ENCODE measurements around the gene RERE.

DNA sequence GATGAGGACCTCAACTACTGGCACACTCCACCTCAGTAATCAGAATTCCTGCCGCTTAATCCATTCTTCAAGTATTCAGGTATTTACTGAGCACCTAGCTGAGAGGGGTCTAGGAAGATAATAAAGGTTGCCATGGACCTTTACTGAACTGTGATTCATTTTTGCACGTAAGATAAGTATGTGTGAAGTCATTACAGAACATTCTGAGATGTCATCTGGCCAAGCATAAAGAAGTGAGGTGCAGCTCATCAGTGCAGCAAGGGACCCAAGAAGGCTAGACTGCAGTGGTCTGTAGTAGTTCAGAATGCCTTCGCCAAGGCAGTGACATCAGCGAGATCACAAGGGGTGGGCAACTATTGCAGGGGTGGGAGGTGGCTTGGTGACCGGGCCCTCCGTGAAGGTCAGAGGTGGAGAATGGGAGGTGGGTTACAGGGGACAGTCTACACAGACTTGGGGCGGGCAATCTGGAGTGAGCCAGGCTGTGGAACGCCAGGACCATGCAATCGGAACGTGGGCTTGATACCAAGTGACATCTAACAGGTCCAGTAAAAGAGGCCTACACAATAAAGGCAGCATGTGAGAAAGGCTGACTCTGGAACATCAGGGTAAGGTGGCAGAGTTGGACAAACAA is 392.2 kb downstream of the RERE start:
- TF ChIP-seq, protein P1, sequence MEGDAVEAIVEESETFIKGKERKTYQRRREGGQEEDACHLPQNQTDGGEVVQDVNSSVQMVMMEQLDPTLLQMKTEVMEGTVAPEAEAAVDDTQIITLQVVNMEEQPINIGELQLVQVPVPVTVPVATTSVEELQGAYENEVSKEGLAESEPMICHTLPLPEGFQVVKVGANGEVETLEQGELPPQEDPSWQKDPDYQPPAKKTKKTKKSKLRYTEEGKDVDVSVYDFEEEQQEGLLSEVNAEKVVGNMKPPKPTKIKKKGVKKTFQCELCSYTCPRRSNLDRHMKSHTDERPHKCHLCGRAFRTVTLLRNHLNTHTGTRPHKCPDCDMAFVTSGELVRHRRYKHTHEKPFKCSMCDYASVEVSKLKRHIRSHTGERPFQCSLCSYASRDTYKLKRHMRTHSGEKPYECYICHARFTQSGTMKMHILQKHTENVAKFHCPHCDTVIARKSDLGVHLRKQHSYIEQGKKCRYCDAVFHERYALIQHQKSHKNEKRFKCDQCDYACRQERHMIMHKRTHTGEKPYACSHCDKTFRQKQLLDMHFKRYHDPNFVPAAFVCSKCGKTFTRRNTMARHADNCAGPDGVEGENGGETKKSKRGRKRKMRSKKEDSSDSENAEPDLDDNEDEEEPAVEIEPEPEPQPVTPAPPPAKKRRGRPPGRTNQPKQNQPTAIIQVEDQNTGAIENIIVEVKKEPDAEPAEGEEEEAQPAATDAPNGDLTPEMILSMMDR (conservative IDR thresholded peaks at IDR 0.05; ENCODE audit: low read length), result no peak
- no peak for TF ChIP-seq EZH2phosphoT487 (IDR thresholded peaks at IDR 0.05; ENCODE audit: borderline replicate concordance, low read depth, low read length)

Measured in OCI-LY7 (cell line).